NOMO-1 (cell line): ENCODE measurements around the gene KCNIP4.
A peak's percentile ranks its signal among the peaks of the same experiment; 100 is the strongest.

Experiments used
- DNase-seq, 2 experiments: peaks; one replicate each; lab custom pipeline; 2025; ENCODE audit not compliant: unreplicated experiment in 2 of 2; lab: John Stamatoyannopoulos, UW

Gene KCNIP4

DNA sequence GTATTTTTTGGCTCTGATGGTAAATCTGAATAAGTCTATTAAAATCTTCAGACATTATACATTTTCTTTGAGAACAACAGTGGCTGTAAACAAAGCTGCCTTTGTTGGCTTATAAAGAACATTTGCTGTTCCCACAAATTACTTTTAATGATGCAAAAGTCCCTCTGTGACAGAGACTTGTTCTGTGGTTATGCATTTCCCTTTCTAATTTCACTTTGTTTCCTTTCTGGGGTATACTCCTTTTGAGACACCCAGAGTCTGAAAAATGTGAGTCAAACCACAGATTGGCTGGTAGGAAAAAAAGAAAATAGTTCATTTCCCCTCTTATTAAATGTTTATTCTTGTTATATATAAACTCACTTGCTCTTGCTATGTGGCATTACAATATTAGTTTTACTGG lies 845.9 kb downstream of the KCNIP4 start:
- DNase-seq: peak in 1 of 2 experiments; percentile 45

DNA sequence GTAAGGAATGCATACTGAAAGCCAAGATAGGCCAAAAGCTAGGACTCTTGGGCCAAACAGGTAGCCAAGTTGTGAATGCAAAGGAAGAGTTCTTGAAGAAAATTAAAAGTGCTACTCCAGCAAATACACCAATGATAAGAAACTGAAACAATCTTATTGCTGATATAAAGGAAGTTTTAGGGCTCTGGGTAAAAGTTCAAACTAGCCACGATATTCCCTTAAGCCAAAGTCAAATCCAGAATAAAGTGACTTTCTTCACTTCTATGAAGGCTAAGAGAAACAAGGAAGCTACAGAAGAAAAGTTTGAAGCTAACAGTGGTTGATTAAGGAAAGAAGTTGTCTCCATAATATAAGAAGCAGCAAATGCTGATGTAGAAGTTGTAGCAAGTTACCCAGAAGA lies 850.7 kb downstream of the KCNIP4 start:
- no peak for DNase-seq

DNA sequence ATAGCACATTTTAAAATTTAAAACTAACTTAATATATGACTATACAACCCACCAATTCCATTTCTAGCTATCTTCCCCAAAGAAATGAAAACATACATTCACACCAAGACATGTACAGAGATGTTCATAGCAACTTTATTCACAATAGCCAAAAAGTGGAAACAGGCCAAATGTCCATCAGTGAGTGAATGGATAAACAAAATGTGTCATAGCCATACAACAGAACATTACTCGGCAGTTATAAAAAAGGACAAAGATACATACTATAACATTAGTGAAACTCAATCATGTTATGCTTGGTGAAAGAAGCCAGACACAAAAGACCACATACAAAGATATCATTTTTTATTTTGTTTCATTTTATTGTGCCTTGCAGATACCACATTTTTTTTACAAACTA lies 851.5 kb downstream of the KCNIP4 start:
- DNase-seq: no peak

DNA sequence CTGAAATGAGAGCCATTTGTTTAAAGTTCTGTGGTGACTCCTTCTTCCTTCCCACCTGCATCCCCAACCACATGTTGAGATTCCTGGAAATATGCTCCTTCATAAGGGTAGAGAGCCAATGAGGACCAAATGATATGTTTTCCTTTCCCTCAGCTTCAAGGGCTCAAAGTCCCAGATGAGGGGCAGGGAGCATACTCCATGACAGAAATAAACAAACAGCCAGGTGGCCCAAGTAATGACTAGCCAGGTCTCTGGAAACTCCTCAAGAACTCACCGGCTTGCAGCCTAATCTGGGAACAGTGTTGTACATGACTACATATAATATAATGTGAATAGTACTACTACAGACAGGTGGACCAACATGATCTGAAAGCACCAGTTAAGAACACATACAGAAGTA lies 856.0 kb downstream of the KCNIP4 start:
- no peak for DNase-seq

DNA sequence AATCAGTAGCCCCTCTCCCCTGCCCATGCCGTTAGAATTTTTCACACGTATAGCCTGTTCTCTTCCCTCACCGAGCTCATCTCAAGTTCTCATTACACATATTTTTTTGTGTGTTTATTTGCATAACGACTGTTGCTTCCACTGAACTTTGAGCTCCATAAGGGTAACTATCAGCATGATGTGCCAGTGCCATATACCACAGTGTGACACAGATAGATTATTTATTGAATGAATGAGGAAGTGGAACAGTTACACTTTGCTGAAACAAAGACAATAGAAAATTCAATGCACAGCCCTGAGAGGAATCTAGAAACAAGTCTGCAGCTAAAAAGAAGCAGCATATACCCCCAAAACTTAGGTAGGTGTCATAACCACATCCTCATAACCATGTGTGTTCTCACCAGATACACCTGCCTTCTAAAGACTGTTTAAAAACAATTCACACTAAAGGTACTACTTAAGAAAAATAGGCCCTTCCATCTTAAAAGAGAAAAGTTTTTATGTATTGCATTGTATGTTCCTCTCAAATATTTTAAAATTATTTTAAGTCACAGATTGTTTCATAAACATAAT lies 858.4 kb downstream of the KCNIP4 start:
- DNase-seq: peak; percentile 57 to 91

DNA sequence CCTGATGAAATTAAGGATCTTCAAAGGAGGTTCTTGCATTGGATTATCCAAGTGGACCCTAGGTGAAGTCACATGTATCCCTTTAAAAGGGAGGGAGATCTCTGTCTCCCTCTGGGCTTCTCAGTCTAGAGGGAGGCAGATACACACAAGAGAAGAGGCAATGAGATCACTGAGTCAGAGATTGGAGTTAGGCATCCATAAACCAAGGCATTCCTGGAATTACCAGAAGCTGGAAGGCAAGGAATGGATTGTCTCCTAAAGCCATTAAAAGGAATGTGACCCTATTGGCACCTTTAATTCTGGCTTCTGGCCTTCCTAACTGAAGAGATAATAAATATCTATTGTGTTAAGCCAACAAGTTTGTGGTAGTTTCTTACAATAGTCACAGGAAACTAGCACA lies 865.2 kb downstream of the KCNIP4 start:
- no peak for DNase-seq

DNA sequence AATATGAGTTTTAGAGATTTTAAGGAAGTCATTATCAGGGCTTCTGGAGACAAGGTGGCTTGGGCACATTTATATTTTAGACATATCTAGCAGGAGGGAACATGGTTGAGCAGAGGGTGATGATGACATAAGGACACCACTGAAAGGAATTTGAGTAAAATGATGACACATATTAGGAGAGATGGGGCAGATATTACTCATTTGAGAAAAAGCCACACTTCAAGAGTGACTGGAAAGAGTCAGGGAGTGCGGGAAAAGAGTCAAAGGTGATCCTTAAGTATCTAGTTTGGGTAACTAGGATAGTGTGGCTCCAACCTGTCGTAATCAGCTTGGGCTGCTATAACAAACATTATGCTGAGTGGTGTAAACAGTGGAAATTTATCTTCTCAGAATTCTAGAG lies 870.6 kb downstream of the KCNIP4 start:
- DNase-seq: no peak

DNA sequence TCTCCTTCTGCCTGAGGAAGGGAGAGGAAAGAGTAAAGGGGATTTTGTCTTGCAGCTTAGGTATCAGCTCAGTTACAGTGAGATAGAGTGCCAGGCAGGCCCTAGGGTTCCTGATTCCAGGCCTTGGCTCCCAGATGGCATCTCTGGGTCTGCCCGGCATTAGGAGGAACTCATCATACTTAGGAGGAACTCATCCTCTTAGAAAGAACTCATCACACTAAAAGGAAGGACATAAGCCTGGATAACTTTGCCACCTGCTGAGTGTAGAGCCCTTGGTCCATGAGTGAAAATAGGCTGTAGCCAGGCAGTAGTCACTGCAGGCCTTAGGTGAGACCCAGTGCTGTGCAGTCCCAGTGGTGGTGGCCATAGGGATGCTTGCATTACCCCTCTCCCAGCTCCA lies 881.2 kb downstream of the KCNIP4 start:
- DNase-seq: no peak

DNA sequence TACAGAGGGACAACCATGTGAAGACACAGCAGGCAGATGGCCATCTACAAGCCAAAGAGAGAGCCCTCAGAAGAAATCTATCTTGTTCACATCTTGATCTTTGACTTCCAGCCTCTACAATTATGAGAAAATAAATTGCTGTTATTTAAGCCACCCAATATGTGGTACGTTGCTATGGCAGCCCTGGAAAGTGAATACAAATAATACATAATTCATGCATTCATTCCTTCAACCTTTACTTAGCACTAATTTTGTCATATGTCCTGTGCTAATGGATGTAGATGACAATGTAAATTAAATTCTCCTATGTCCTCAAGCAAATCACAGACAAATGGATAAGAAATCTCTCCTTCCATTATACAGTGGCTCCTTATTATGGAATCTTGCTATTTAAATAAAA lies 886.7 kb downstream of the KCNIP4 start:
- no peak for DNase-seq

DNA sequence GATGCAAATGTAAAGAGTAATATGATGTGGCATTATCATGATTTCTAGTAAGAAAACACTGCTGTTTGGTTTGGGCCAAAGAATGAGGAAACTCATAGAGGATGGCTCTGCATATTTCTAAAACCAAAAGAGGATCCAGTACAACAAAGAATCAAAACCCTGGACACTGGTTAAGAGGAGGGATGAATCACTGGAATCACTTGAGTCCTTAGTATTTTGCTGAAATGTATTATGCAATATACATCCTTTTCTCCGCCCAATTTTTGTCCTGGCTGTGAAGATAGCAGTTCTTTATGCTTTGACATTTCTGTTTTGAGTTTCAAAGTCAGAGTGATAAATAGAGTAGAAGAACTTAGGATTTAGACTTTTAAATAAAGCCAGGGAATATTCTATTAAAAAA lies 902.4 kb downstream of the KCNIP4 start:
- DNase-seq: no peak

DNA sequence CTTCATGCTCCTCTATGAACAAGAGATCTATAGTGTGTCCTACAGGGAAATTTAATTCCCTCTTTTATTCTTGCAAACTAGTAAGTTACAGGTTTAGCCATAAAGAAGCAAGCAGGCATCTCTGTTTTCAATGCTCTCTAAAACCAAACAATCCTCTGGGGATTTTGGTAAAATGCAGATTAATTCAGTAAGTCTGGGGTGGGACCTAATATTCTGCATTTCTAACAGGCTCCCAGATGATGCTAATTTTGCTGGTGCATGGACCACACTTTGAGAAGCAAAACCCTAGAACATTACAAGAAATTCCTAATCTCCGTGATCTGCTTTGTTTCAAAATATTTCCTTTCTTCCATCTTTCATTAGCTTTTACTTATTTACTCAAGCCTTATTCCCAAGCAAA lies 903.5 kb downstream of the KCNIP4 start:
- DNase-seq: no peak

DNA sequence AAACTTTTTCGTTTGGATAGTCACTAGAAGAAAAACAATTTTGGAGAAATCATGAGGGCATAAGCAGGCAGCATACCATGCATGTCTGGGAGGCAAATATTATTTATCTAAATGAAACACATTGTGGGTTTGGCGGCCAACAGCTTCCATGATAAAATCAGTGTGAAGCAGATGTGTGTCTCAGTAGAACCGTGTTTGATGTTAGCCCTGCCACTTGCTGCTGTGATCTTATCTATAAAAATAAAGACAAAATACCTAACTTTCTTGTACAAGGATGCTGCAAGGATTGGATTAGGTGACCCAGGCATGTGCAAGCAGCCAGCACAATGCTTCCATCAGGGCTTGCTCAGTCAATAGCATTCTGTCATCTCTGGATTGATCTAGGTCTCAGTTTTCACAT lies 906.9 kb downstream of the KCNIP4 start:
- no peak for DNase-seq

DNA sequence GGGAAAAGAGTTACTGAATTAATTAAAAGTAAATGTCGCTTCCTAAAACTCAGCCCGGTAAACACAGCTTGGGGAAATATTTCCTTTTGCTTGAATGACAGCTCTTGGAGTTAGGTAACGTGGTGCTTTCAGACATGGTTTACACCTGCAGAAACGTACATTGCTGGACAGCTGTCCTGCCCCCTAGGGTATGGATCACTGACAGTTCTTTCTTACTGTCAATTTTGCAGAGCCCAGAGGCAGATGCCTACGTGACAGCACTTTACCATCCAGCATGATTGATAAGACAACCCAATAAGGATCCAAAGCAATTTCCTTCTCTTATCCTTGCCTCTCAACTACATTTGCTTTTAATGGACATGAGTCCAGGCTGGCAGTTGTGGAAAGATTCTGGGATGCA lies 913.8 kb downstream of the KCNIP4 start:
- DNase-seq: no peak

DNA sequence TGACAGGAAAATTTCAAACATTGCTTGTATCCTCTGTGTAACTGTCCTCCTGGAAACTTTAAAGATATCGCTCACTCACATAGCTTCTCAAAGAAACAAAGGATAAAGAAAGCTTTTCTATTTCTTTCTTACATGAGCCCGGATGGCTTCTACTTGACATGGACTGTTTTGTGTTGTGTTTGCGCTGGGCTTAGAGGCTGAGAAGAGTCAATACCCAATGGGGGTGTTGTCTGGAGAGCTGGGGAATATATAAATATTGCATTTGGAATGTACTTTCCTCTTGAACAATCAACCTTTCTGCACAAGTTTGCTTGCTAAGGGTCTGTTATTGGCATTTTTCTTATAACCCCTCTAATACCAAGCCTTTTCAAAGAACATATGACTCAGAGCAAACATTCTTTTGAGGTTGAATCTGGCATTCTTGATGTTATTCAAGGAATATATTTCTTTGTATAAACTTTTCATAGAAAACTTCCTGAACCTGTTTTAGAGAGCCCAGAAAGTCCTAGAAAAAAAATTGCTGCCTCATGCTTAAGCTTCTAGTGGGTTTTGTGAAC lies 916.4 kb downstream of the KCNIP4 start:
- no peak for DNase-seq

DNA sequence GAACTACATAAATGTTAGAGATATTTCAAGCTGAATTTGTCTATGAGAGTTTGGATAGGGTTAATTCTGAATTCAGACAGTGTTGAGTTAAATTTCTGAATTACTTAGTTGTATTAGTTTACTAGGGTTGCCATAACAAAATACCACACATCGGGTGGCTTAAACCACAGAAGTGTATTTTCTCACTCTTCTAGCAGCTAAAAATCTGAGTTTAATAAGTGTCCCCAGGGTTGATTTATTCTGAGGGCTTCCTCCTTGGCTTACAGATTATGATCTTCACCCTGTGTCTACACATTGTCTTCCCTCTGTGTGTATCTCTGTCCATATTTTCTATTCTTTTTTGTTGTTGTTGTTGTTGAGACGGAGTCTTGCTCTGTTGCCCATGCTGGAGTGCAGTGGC lies 929.8 kb downstream of the KCNIP4 start:
- no peak for DNase-seq

DNA sequence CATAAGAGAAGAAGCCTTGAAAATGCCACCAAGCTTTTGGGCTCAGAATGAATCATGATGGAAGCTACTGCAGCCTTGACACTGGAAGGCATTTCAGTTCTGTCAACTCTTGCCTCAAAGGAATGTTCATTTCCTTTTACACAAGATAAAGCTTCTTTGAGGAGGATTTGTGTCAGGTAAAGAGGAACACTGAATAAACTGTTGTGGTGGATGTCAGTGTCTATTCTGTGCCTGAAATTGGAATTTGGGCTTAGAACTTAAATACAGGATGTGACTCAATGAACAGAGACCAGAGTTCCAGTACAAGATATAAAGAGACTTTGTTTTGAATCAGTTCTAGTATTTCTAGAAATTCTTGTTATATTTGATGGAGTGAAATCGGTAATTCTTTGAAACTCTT lies 935.1 kb downstream of the KCNIP4 start:
- DNase-seq: no peak

DNA sequence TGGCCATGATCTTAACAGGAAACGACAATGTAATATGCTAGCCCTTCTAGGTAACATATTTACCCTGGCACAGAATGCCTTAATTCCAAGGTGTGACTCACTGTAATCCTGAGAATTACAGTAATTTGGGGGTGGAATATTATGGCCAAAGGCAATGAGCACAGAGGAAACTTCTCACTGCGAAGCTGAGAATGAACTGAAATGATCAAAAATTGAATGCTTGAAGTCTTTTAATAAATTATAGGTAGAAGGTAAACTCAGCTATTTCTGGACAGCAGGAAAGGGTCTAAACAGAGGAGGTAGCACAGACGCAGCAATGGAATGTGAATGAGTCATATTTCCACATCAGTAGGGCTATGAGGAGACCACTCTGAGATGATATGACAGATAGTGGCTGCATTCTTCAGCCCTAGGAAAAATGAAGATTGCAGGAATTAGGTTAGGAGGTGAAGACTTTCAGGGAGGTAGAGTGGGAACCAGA lies 935.7 kb downstream of the KCNIP4 start:
- DNase-seq: no peak

DNA sequence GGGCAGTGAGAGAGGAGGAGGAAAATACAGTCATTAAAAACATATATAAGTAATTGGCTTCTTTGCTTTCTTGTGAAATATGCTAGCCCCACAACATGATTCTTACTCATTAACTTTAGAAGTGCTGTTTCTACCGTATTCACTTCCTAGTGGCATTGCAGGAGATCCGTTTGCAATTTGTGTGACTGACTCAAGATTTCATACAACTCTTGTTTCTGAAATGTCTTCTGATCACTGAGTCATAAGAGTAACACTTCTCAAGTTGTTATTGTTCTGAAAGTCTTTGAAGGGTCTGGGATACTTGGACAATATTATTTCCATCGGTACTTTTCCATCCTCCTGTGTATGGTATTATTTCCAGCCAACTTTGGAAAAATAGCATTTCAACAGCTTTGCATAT lies 937.5 kb downstream of the KCNIP4 start:
- peak in 1 of 2 experiments; percentile 52 for DNase-seq

DNA sequence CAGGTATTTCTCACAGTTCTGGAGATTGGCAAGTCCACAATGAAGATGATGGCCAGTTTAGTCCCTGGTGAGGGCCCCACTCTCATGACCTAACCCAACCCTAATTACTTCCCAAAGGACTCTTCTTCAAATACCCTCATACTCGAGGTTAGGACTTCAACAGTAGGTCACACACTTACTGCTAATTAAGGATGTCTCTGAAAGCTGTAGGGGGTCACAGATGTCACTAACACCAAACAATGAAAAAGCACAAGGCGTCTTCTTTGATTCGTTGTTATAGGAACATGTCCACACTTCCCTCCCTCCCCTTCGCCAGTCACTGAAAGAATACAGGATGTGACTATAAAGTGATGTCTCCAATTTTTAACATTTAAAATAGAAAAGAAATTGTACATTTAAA lies 938.6 kb downstream of the KCNIP4 start:
- no peak for DNase-seq

DNA sequence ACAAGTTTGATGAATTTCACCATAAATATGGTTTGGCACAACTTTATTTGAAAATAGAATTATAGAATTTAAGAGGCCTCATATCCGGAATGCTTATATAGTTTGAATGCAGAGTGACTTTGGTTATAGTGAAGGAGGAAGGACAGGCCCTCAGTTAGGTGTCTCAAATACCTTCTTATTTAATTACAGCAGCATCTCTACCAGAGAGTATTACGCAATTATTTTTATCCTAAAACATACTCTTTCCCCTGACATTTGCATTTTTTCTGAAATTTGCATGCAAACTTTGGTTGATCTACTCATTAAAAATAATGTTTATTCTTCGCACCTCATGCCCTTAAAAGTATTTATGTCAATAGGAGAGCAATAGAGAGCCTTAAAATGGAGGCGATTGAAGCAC lies 942.9 kb downstream of the KCNIP4 start:
- no peak for DNase-seq

DNA sequence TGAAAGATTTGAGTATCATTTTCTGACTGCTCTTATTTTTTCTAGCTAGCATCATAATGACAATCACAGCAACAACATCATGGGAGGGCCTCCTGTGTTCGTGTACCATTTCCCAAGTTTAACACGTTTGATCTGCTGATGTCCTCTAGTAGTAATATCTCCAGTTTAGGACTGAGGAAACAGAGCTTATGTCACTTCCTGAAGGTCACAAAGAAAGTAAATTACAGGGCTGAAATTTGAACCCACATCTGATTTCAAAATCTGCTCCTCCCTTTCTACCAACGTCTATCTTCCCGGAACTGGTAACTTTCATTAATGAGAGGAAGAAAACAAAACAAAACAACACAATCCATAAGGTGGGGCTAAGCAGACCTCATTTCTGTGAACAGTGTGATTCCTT lies 945.6 kb downstream of the KCNIP4 start:
- peak; percentile 2 to 26 for DNase-seq

DNA sequence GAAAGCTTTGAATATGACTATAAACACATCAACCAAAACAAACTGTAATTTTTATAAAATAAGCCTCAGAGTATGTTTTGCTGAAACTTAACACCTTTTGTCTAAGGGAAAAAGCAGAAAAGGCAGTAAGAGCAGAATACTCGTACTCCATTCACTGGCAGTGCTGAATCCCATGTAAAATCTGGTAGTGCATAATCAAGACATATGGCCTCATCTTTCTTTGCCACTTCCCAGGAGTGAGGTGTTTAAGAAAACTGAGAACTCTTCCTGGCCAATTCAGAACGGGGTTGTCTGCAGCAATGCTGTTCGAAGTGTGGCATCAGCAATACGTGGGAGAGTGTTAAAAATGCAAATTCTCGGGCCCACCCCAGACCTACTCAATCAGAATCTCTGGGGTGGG lies 946.3 kb downstream of the KCNIP4 start:
- DNase-seq: no peak

DNA sequence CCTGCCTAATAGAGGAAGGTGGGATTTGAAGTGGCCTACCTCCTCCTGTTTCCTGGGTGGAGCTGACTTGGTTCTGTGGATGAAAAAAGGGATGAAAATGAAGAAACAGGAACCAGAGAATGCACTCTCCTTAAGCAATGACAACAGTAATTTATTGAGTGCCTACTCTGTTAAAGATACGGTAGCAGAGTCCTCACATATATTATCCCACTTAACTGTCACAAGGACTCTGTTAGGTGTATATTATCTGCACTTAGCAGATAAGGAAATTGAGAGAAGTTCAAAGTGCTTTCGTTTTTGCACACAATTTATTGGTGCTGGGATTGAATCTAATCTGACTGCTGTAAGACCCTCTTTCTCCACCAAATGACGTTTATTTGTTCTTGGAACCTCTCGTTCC lies 947.1 kb downstream of the KCNIP4 start:
- peak in 1 of 2 experiments; percentile 64 for DNase-seq
